Stimulated activated naive CD4-positive, alpha-beta T cell (primary cell): ENCODE measurements around the gene FOXL3.
"Not testable (repeated sequence)": the region's sequence is repeated elsewhere in the genome, so short reads cannot be mapped to it uniquely, and the experiment has no call there.

Source experiments
- DNase-seq, 6 experiments: peaks; one replicate each; lab custom pipeline; 2025; lab: John Stamatoyannopoulos, UW

FOXL3 gene

DNA sequence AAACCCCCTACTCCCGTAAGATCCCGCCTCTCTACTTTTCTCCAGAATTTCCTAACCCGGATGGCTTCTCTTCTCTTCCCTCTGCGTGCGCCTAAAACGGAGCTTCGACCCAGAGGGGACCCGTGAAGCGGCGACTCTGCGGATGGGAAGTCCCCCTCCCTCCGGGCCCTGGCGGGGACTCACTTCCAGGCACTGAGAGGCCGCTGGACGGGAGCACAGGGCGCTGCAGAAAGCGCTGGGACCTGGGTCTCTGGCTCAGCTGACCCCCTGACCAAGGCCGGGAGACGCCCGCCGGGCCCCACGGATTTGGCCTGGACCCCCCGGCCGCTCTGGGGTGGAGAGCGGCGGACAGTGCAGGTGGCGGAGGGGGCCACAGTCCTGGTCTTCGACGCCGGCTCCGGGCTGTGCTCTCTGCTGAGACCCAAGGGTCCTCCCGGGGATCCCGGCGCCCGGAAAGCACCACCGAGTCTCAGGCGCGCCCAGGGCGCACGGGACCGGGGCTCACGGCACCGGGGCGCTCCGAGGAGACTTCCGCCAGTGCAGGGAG, 688 bp upstream of the FOXL3 start:
- no peak for DNase-seq

DNA sequence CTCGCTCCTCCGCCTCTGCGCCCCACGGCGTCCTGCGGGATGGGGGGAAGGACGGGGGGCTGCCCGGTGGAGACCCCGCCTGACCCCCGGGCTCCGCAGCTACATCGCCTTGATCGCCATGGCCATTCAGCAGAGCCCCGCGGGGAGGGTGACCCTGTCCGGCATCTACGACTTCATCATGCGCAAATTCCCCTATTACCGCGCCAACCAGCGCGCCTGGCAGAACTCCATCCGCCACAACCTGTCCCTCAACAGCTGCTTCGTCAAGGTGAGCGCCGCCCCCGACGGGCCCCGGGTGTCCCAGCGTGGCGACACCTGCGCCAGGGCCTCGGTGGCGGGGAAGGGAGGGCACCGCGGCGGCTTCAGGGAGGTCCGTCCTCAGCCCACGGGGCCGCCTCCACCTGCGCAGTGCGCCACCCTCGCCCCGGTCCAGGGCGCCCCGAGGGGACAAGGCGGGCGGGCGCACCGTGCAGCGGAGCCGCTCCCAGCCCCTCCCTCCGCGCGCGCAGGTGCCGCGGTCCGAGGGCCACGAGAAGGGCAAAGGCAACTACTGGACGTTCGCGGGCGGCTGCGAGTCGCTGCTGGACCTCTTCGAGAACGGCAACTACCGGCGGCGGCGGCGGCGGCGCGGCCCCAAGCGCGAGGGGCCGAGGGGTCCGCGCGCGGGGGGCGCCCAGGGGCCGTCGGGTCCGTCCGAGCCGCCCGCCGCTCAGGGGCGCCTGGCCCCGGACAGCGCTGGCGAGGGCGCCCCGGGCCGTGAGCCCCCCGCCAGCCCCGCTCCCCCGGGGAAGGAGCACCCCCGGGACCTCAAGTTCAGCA, 793 bp downstream of the FOXL3 start:
- no peak for DNase-seq

DNA sequence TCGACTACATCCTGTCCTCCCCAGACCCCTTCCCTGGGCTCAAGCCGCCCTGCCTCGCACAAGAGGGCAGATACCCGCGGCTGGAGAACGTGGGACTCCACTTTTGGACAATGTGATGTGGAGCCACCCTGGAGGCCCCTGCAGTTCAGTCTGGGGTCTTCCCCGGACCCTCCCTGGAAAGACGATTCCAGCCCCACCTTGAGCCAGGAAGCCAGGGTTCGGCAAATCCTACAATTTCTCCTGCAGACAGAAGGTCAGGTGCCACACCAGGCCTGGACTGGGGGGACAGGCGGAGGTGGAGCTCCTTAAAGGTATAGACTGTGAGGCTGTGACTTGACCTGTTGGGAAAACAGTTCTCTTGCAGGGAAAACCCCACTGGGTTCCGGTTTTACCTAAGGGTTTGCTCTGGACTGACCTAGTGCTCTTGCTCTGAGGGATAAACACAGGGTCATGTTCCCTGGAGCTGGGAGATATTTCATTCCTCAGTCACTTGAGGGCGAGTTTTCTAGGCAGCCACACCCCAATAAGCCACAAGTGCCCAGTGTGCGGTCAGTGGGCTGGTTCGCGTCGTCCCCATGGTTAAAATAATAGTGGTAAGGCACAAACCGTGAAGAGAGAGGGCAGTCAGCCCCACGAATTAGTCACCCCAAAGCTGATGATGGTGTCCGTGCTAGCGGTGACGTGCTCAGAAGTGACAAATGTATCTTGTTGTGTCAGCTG, 1.6 kb downstream of the FOXL3 start:
- DNase-seq = no peak

DNA sequence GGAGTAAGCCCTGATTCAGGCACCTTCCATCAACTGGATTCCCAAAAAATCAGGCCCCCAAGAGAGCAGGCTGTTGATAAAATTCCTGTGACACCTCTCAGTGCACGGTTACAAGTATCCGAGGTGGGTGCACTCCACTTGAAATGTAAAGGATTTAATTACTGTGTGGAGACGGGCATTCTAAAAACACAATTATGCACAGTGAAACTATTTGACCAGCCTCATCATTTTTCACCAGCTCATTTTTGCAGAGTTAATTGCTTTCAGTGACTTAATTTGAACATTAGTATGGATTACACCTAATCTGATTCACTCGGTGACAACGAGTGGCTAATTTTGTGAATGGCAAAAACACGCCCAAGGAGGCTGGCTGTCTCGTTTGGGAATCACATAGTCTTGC, 2.3 kb downstream of the FOXL3 start:
- no peak for DNase-seq

DNA sequence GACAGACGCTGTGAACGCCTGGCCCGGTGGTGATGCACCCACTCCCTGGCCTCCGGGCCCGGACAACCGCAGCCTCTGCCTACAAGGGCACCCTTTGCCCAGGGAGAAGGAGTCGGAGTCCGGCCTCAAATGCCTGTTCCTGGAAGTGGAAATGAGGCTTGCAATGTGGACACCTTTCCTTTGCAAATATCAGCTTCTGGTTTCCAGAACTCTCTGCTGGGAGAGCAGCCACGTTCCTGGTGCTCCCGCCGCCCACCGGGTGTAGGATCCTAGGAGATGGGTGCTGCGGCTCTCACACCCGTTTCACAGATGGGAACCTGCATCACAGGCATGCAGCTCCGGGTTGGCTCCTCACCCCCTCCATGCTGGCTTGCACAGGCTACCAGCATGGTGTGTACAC, 2.9 kb downstream of the FOXL3 start:
- DNase-seq = no peak

DNA sequence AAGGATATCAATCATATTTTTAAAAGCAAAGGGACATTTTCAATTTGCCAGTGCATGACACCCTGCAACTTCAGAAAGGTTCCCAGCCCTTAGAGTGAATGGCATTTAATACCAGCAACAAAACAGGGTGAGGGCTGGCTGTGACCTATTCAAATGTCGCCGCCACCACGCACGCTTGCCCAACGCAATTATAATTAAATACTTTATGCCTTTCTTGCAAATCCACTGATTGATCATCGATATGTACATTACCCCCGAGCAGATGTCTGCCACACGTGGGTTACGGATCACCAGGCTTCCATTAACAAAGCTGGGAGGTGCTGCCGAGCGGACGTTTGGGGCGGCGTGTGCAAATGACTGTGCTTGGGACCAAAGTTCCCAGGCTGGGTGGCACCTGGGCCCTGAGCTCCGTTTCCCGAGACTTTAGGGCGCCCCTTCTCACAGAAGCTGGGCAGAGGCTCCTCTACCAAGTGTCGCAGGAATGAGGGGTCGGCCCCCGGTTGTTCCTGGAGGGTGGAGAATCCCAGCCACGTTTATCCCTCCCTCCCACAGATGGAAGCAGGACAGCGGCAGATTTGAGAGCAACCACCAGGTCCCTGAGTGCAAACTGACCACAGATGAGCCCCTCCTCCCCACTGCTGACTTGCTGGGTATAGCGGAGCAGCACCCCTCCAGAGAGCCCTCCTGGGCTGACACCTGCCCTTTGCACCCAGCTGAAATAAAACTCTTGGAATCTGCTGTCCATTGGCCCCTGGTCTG, 3.9 kb downstream of the FOXL3 start:
- DNase-seq = no peak

DNA sequence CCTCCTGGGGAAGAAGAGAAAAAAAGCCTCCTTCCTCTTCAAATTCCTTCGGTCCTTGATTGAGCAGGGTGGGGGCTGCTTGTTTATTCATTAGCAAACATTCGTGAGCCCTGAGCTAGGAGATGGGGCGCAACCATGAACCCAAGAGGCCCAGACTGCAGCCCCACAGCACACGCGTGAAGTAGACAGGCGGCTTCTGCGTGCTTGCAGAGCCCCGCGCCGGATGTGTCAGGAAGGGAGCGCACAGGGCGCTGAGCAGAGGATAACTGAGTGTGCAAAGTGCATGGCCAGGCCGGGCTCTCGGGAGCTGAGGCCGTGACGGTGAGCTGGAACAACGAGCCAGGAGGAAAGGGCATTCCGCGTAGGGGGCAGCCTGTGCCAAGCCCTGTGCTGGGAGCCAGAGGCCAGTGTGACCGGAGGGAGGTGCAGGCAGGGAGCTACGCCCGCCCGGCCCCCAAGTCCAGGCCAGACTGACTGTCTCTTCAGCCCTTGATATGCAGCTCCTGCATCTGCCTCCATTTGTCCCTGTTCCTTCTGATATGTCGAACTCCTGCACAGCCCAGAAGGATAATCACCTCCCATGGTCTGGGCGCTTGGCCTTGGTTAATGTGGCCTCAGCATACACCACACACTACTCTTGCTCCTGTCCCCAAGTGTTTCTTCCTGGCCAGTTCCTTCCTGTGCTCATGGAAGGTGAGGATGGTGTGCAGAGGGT, 4.6 kb downstream of the FOXL3 start:
- DNase-seq = no peak

DNA sequence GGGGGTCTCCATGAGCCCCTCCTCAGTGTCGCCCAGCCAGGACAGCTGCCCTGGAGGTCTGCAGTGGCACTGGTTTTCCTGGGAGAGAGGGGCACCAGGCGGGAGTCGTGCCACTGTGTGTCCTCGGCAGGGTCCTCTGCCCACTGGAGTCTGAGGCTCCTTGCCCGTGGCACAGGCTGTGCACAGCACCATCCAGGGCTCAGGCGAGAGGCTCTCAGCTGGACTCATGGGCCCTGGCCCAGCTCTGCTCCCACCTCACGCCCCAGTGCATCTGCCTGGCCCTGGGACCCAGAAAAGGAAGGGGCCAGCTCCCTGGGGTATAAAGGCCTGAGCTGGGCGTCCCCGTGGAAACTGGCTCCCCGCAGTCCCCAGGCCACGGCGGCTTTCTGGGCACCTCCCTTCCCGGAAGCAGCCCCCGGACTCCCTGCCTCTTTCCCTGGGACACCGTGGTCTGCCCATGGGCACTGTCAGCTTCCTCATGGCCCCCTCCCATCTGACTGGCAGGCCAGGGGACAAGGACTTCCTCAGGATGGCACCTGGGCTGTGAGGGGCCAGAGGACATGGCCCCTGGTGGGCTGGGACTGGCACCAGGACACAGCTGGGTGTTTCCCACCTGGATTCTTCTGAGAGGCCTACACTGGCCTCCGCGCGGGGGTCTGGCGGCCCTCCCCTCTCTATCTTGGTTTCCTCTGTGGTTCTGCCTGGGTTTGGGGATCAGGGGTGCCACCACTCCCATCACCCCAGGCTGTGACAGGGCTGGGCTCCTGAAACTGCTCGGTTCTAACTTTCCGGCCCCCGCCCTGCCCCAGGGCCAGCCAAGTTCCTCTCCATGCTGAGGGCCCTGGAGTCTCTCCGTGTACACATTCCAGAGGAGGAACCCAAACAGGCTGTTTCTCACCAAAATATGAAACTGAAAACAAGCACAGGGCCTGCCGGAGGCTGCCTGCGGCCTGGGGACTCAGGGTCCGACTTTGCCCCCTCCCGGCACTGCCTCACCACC, 5.5 kb downstream of the FOXL3 start:
- no peak for DNase-seq

DNA sequence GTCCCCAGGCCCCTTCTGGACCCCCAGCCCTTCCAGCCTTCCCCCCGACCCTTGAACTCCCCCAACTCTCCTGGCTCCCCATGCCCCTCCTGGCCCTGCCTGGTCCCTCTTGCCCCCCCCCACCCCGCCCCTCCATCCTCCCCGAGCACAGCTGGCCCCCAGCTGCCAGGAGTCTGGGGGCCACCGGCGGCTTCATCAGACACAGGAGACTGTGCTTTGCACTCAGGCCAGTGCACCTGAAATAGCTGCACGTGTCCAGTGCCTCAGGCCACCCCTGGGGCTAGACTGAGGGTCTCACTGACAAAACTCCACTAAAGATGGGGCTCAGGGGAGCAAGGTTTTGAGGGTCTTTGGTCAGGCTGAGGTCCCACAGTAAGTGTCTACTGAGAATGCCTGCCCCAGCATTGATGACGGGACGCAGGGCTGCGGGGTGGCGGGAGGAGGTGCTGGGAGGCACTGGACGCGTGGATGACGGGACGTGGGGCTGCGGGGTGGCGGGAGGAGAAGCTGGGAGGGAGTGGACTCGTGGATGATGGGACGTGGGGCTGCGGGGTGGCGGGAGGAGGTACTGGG, 6.5 kb downstream of the FOXL3 start:
- DNase-seq = no peak

DNA sequence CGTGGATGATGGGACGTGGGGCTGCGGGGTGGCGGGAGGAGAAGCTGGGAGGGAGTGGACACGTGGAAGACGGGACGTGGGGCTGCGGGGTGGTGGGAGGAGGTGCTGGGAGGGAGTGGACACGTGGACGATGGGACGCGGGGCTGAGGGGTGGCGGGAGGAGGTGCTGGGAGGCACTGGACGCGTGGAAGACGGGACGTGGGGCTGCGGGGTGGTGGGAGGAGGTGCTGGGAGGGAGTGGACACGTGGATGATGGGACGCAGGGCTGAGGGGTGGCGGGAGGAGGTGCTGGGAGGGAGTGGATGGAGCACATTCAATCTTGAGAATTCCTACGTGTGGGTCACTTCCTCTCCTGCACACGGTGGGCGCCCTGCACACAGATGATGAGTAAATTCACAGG, 7.2 kb downstream of the FOXL3 start:
- DNase-seq = not testable (repeated sequence)

DNA sequence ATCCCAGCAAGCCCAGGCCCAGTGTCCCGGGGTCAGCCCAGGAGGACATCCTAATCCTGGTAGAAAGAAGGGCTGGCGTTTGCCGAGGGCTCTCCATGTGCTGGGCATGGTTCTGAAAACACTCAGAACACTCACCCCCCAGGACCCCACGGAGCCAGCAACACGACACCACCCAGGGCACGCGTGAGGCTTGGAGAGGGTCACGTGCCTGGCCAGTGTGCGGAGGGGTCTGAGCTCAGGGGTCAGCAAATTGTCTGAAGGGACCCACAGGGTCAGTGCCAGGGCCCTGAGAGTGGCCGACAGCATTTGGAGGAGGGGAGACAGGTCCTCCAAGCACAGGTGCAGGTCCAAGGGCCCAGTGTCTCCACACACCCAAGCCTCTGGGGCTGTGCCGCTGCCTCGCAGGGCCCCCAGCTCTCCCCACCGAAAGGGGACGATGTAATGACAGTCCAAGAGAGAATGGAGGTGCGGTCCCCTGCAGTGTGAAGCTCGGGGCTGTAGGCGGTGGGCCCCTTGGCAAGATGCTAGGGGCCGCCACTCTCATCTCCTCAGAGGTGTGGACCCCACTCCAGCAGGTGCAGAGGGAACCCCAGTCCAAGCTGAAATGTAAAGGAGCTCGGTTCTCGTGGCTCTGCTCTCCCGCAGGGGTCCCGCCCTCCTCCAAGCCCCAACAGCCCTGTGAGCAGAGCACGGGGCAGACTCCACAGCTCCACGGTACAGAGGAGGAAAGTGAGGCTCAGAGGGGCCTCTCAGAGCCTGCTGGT, 7.8 kb downstream of the FOXL3 start:
- DNase-seq = no peak

DNA sequence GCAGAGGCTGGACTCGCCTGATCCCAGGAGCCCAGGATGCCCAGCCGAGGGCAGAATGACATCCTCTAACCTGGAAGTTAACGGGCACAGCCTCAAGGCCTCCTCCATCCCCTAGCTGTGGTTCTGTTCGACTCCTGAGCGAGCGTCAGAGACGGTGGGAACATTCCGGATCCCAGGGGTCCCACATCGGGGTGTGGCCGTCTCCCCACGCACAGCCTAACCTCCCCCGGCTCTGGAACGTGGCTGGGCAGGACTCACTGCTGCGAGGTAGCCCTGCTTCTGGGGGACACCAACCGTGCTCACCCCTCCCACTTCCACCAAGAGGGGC, 8.4 kb downstream of the FOXL3 start:
- DNase-seq = no peak

DNA sequence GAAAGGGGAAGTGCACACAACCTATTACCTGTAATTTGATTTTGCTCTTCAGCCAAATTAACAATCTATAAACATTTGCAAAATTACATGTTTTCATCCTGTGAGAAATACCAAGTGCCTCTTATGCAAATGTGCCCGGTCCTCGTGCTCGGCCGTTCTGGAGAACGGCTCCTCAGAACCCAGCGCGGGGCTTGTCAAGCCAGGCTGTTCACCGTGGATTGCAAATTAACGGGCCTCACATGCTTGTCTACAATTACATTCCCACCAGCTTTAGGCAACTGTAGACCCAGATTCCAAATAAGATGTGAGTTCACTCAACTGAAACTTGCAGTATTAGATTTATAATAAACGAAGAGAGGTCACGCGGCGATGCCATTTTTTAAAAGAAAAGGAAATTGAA, 8.8 kb downstream of the FOXL3 start:
- no peak for DNase-seq

DNA sequence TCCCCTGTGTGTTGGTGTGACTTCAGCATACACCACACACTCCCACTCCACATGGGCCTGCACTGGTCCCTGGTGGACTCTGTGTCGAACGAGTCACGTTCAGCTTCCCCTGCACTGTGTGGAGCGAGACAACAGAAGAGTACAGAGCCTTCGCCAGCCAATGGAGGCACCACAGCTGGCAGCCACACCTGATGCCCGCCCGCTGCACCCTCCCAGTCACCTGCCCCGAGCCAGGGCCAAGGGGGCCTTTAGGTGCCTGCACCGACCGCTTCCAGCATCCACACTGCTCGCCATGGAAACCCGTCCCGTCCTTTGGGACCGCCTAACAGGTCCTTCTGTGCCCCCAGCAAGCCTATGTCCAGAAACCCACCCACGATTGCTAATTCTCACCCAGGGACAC, 9.2 kb downstream of the FOXL3 start:
- DNase-seq = no peak

DNA sequence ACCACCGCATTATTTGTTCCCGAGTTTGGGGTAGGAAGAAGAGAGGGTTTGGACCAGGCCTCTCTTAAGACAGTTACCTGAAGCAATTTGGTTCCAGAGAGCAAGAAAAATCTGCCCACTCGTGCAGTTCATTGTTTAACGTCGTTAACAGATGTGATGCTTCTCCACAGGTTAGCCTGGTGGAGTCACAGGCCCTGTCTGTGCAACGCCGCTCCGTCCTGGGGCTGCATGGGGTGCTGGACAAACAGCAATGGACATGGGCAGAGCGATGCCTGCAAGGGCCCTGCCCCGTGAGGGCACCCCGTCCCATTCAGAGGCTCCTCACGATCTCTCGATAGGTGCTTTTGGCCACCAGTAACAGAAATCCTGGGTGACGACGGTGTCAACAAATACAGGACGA, 9.7 kb downstream of the FOXL3 start:
- no peak for DNase-seq

DNA sequence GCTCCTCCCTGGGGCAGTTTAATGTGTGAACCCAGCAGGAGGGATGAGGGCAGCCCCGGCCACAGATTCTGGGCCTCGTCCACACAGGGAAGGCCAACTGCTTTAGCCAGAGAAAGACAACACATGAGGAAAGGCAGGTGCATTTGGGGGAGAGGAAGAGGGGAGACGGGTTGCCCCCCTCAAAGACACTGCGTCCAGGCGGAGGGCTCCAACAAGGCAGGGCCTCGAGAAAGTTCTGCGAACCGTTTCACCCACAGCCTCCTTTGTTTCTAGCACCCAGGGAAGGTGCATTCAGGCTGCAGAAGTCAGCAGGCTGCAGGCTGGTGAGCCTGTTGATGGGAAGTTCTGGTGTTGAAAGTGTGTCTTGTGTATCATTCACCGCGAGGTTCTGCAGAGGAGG, 10.1 kb downstream of the FOXL3 start:
- no peak for DNase-seq

DNA sequence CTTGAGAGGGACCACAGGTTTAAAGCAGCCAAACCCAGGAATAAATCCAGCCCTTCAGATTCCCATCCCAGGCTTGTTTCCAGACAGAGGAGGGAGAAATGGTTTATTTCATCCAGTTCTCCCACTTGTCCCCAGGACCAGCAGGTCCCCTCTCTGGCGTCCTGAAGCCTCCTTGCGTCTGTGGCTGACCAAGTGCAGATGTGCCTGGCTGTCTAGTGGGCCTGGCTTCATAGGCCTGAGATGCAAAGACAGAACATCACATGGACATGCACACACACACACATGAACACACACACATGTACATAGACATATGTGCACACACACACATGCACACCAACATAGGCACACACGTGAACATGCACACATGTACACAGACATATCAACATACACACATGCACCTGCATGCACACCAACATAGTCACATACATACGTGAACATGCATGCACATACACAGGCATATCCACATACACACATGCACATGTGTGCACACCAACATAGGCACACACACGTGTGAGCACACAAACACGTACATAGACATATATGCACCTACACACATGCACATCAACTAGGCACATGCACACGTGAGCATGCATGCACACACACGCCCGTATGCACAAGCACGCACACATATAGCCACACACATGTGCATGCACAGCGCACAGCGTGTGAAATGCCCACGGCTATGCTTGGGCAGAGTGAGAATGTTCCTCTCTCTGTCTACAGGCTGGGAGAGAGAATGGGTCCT, 10.7 kb downstream of the FOXL3 start:
- no peak for DNase-seq

DNA sequence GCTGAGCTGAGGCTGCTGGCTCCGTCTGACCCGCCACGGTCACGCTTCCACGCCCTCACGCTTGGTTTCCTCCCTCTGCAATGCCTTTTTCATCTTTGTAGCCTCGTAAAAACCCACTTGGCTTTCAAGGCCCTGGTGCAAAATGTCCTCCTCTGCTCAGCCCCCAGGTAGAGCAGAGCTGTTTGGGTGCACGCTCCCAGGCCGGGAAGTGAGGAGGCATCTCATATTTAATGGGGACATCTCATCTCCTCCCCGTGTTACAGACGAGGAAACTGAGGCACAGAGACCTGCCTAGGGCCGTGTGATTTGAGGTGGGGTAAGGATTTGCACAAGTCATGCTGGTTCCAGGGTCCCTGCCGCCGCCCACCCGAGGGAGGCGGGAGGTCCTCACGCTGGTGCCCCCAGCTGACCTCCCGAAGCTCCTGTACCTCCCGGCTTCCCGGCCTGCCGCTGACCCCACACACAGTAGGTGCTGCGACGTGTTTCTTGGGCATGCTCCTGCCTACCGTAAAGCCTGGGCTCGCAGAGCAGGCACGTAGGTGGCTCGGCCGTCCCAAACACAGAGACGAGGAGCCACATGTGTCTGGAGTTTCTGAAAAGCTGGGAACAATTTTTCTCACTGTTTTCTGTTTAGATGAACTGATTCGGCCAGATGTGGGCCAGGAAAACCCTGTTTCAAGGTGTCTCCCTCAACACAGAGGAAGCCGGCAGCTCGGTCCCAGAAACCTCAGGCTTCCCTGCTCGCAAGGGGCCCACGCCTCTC, 11.5 kb downstream of the FOXL3 start:
- no peak for DNase-seq
